ENCODE results near the gene PATJ.
"Not testable (repeated sequence)": the region's sequence is repeated elsewhere in the genome, so short reads cannot be mapped to it uniquely, and the experiment has no call there.

GRCh38 chr1:61948685-61949084, 206.4 kb downstream of the PATJ start:
- not testable (repeated sequence) for TF ChIP-seq CTCF, POLR2A (IDR thresholded peaks at IDR 0.05)
